ENCODE results near the gene LDLRAD1. TPM values are rescaled to one million over a fixed set of nuclear protein-coding genes. Genes with fewer than 3 reads are reported as not detected.
A peak's percentile ranks its signal among the peaks of the same experiment; 100 is the strongest.

LDLRAD1 gene
- total RNA-seq, 2 donors from 2014 or later: not detected

DNA sequence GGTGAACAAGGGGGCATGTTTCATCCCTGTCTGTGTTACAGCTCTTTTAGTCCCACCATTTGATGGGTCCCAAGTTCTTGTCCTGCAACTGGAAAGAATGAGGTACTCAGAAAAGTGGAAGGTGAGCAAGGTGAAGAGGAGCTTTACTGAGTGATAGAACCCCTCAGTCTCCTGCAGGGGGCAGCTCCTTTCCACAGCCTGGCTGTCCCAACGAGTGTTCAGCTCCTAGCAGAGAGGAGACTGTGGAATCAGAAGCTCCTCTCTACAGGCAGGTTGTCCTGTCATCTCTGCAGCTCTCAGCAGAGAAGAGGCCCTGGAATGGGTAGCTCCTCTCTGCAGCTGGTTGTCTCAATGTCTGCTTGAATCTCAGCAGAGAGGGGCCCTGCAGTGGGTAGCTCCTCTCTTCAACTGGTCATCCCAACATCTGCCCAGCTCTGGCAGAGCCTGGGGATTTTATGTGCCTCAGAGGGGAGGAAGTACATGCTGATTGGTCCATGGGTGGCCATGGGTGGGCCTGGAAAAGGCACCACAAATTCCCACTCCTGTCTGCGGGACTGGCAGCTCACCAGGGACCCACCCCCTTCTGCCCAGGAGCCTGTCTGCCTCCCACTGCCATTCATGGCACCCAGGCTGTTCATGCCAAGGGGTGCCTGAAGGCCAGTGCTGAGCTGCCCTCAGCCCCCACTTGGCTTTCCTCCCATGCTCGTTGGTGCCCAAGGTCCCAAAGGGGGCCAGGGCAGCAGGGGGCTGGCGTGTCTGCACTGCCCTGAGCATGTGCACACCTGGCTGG lies 25.7 kb downstream of the LDLRAD1 start:
- no peak for DNase-seq (ENCODE audit: low spot score)
- Histone ChIP-seq H3K27me3 (no peaks in the 10 kb centered on the region), H3K36me3 (no peaks in the 10 kb centered on the region), H3K9me3 (no peaks in the 10 kb centered on the region), H3K27ac (no peak overlapping the region), H3K4me1 (no peaks in the 10 kb centered on the region), H3K4me3 (no peak overlapping the region)
- TF ChIP-seq, protein P1, sequence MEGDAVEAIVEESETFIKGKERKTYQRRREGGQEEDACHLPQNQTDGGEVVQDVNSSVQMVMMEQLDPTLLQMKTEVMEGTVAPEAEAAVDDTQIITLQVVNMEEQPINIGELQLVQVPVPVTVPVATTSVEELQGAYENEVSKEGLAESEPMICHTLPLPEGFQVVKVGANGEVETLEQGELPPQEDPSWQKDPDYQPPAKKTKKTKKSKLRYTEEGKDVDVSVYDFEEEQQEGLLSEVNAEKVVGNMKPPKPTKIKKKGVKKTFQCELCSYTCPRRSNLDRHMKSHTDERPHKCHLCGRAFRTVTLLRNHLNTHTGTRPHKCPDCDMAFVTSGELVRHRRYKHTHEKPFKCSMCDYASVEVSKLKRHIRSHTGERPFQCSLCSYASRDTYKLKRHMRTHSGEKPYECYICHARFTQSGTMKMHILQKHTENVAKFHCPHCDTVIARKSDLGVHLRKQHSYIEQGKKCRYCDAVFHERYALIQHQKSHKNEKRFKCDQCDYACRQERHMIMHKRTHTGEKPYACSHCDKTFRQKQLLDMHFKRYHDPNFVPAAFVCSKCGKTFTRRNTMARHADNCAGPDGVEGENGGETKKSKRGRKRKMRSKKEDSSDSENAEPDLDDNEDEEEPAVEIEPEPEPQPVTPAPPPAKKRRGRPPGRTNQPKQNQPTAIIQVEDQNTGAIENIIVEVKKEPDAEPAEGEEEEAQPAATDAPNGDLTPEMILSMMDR (IDR thresholded peaks at IDR 0.05): peak in 1 of 2 donors; percentile 14

DNA sequence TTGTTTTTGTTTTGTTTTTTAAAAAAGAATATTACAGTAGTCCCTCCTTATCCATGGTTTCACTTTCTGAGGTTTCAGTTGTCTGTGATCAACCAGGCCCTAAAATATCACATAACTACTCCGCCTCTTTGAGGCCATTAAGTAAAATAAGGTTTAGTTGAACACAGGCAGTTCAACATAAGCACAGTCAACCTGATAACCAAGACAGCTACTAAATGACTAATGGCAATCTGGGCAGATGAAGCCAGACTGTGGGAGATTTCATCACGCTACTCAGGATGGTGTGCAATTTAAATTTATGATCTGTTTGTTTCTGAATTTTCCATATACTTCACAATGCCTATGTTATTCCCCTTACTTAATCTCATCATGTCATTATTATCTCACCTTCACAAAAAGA lies 30.1 kb downstream of the LDLRAD1 start:
- H3K4me1 ChIP-seq: peaks cover 0 to 1% of the 10 kb centered on the region in 2 donors
- H3K27me3 ChIP-seq: no peaks in the 10 kb centered on the region
- no peak for DNase-seq (ENCODE audit: low spot score)
- H3K9me3 ChIP-seq: no peaks in the 10 kb centered on the region
- TF ChIP-seq, protein P1 (IDR thresholded peaks at IDR 0.05): no peak
- no peak overlapping the region for H3K27ac ChIP-seq
- H3K4me3 ChIP-seq: no peak overlapping the region
- H3K36me3 ChIP-seq: no peaks in the 10 kb centered on the region

DNA sequence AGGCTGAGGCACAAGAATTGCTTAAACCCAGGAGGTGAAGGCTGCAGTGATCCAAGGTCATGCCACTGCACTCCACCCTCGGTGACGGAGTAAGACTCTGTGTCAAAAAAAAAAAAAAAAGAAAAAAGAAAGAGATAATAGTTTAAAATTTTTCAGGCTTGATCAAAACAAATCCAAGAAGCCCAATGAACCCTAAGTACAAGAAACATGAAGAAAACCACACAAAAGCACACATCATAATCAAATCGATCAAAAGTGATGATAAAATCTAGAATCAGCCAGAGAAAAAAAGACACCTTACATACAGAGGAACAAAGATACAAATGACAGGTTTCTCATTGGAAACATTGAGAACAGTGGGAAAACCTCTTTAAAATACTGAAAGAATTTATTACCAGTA lies 31.5 kb downstream of the LDLRAD1 start:
- H3K27ac ChIP-seq: no peak overlapping the region
- H3K36me3 ChIP-seq: no peaks in the 10 kb centered on the region
- H3K4me3 ChIP-seq: no peak overlapping the region
- H3K4me1 ChIP-seq: peaks cover 0 to 15% of the 10 kb centered on the region in 2 donors
- DNase-seq (ENCODE audit: low spot score): no peak
- TF ChIP-seq, protein P1 (IDR thresholded peaks at IDR 0.05): no peak
- no peaks in the 10 kb centered on the region for H3K9me3 ChIP-seq
- no peaks in the 10 kb centered on the region for H3K27me3 ChIP-seq

DNA sequence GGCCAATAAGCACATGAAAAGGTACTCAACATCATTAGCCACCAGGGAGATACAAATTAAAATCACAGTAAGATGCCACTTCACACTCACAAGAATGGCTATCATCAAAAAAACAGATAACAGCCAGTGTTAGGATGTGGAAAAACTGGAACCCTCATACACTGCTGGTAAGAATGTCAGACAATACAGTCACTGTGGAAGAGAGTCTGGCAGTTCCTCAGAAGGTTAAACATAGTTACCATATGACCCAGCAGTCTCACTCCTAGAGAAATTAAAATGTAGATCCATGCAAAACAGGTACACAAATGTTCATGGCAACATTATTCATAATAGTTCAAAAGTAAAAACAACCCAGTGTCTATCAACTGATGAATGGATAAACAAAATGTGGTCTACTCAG lies 33.3 kb downstream of the LDLRAD1 start:
- Histone ChIP-seq H3K4me1 (peaks cover 0 to 17% of the 10 kb centered on the region in 2 donors), H3K9me3 (no peaks in the 10 kb centered on the region)

DNA sequence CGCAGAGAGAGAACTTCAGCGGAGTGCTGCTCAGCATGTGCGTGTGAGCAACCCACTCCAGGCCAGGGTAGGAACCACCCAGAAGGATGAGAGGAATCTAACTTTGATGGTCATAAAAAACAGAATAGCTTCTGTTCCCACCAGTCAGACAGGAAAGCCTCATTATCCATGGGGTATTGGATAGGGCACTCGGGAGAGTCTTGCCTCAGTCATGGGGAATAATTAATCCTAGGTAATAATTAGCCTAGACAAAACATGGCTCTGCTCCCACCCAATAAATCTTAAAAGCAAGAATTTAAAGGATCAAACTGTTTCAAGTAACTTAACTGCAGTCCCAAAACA lies 35.3 kb downstream of the LDLRAD1 start:
- no peak for DNase-seq (ENCODE audit: low spot score)
- Histone ChIP-seq H3K27me3 (no peaks in the 10 kb centered on the region), H3K9me3 (no peaks in the 10 kb centered on the region), H3K36me3 (no peaks in the 10 kb centered on the region), H3K27ac (peak overlapping the region in 1 of 2 donors; percentile 11), H3K4me1 (peaks cover 0 to 17% of the 10 kb centered on the region in 2 donors), H3K4me3 (peak overlapping the region in 1 of 2 donors; percentile 39)
- TF ChIP-seq, protein P1 (IDR thresholded peaks at IDR 0.05): no peak

More for the DNA sequence above, 33.3 kb downstream of the LDLRAD1 start:
- Histone ChIP-seq H3K27ac (no peak overlapping the region), H3K27me3 (no peaks in the 10 kb centered on the region), H3K4me3 (no peak overlapping the region), H3K36me3 (no peaks in the 10 kb centered on the region)
- DNase-seq (ENCODE audit: low spot score): no peak
- TF ChIP-seq, protein P1 (IDR thresholded peaks at IDR 0.05): no peak

Data from right atrium auricular region (tissue), 2 donors.